GM19035 (cell line): ENCODE measurements around the gene SUMO4.

ENCODE experiments used
- ATAC-seq: cut with Tn5 transposase; IDR thresholded peaks from one replicate; pipeline ENCODE4 v1.9.1; 2021; ENCODE audit not compliant: unreplicated experiment

SUMO4 gene

GRCh38 chr6:149389509-149390297 is 10.4 kb upstream of the SUMO4 start:
- no peak for ATAC-seq

DNA sequence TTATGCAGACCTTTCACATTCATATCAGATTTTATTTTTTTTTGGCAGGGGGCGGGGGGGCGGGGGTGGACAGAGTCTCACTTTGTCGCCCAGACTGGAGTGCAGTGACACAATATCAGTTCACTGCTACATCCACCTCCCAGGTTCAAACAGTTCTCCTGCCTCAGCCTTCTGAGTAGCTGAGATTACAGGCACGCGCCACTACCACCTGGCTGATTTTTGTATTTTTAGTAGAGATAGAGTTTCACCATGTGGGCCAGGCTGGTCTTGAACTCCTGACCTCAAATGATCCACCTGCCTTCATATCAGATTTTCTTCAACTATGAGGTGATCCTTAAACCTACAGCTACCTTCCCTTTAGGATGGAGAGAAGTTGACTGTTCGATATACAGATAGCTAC is 8.0 kb upstream of the SUMO4 start:
- ATAC-seq: no peak

- ATAC-seq: no peak
Measured at GRCh38 chr6:149392535-149392934, 7.5 kb upstream of the SUMO4 start.

DNA sequence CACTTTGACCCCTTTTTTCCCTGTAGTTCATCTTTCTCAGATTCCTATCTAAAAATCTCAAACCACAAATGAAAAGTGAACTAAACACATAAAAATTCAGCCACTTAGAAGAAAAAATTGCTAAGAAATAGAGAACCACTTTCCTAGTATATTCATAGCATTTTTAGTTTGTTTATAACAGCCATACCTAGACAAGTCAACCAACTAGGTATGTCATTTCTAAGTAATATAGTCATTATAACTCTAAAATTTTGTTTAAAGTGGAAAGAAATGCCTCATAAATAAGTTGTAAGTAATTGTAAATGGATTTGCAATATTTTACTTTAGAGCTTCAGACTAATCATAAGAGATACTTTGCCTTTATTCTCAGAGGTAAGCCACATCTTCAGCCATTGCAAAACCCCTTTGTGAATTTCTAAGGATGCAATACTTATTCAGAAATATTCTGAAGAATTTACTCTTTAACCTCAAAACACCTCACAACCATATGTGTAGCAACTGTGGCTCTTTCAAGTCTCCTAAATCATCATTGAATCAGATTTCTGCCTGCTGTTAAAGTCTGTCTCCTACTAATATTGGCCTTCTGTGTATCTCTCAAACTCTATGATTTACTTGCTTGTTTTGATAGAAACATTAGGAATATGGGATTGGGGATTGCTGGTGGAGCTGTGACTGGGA is 6.9 kb upstream of the SUMO4 start:
- ATAC-seq: no peak

DNA sequence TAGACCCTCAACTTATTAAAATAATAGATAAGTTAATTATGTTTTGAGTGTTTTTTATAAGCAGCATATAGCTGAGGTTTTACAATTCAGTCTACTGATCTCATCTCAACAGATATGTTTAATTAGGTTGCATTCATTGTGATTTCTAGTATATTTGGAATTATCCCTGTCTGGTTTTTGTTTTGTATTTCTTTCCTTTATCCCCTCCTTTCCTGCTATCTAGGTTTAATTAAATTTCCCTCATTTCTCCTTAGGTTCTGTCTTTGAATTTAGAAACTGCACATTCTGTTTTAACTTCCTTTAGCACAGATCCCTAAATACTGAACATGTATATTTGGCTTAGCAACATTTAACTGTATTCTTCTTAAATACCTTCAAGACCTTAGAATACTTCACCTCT is 4.9 kb upstream of the SUMO4 start:
- ATAC-seq: no peak

DNA sequence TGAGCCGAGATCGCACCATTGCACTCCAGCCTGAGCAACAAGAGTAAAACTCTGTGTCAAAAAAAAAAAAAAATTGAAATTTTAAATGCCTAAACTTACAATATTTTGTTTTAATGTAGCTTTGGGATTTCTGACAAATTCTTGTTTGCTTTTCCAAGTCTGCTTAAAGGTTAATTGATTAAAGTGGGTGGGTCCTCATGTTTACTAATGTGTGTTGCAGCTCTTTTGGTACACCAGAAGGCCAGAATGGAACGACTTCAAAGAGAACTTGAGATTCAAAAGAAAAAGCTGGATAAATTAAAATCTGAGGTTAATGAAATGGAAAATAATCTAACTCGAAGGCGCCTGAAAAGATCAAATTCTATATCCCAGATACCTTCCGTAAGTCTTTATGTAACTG is 2.7 kb upstream of the SUMO4 start:
- ATAC-seq: no peak

DNA sequence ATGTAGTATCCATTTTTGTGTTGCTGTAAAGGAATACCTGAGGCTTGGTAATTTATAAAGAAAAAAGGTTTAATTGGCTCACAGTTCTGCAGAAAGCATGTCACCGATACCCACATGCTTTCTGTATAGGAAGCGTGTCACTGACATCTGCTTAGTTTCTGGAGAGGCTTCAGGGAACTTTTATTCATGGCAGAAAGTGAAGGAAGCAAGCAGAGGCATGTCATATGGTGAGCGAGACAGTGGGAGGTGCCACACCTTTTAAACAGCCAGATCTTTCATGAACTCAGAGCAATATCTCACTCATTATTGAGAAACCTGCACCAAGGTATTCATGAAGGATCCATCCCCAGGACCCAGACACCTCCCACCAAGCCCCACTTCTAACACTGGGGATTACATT is 3.5 kb downstream of the SUMO4 start:
- ATAC-seq: no peak

GRCh38 chr6:149405823-149406765 is 6.0 kb downstream of the SUMO4 start:
- ATAC-seq: no peak

DNA sequence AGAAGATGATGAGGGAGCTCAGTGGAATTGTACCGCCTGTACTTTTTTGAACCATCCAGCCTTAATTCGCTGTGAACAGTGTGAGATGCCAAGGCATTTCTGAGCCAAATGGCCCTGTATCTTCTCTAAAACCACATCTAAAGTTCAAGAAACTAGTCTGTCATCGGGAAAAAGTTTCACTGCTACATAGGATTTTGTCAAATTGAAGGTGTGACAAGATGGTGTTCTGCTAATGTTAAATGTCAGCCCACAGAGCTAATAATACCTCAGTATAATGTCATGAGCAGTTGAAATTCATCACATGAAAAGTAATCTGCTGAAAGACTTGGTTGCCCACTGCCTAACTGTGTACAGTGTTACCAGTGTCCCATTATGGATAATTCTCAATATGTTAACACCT is 9.6 kb downstream of the SUMO4 start:
- ATAC-seq: no peak

- no peak for ATAC-seq
Measured at GRCh38 chr6:149410557-149410956, 10.5 kb downstream of the SUMO4 start.

- no peak for ATAC-seq
Measured at GRCh38 chr6:149414009-149414408, 13.9 kb downstream of the SUMO4 start.

GRCh38 chr6:149414821-149415220 is 14.8 kb downstream of the SUMO4 start:
- ATAC-seq: no peak

GRCh38 chr6:149419696-149420404 is 19.8 kb downstream of the SUMO4 start:
- ATAC-seq: no peak

DNA sequence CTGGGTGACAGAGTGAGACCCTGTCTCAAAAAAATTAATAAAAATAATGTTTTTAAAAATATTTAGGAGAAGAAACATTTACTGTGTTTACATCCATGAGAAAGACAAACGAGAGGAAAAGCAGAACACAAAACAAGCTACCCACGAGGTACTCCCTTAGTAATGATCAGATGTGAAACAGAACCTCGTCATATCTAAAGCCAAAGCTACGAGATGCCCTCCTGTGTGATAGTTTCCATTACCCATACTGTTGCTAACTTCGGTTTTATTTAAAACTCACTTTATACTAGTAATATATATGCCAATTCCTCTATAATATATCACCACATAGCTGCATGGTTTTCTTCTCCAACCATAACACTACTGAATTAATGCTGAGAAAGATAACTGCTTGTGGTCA is 21.1 kb downstream of the SUMO4 start:
- no peak for ATAC-seq

DNA sequence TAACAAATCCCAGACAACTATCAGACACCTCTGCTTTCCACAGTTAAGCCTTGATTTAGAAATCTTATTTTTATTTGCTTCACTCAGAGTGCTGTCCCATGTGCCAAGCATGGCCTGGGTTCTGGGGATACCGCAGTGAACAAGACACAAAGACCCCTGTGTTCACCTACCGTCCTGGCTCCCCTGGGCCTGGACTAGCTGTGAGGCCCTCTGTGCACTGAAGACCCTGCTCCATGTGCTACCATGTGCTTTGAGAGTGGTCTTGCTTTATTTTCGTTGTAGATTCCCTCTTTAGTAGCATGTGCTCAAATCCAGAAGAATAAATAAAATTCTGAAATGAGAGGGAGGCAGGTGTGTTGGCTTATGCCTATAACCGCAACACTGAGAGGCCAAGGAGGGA is 22.5 kb downstream of the SUMO4 start:
- no peak for ATAC-seq

GRCh38 chr6:149423964-149424440 is 23.9 kb downstream of the SUMO4 start:
- no peak for ATAC-seq

DNA sequence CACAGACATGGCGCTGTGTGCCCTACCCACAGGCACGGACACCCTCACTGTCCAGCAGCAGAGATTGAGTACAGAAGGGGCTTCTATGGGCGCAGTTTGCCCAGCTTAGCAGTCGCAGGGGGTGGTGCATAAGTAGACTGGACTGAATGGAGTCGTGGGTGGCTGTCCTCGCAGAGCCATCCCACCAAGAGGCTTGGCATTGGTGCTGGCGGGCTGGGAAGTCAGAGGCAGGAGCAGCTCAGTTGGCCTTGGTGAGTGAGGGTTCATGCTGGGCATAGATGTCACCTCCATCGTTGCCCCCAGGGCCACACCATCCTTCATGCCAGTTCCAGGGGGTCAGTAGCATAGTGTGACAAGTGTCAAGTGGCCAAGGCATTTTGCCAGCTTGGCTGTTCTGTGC is 25.2 kb downstream of the SUMO4 start:
- ATAC-seq: no peak

- no peak for ATAC-seq
Measured at GRCh38 chr6:149425754-149426153, 25.7 kb downstream of the SUMO4 start.

DNA sequence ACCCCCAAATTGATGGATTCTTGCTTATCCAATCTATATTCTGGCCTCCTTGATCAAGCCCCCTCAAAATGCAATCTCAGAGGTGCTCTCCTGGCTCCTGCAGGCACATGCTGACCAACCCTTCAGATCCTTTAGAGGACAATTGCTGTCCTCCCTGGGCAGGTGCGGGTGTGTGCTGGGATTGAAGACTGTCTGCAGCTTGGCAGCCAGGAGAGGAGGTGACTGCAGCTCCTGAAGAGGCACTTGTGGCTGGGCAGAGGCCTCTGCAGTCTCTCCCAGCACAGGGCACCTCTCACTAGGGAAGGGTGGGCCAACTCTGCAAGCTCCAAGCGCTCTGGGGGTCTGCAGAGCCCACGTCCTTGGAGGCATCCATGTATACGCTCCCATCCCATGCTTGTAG is 28.5 kb downstream of the SUMO4 start:
- no peak for ATAC-seq

GRCh38 chr6:149429427-149430360 is 29.6 kb downstream of the SUMO4 start:
- ATAC-seq: no peak
